OCI-LY7 (cell line): ENCODE results near the gene TMEM59L. TPM values are rescaled to one million over a fixed set of nuclear protein-coding genes. Genes with fewer than 3 reads are reported as not detected.
"Not testable (repeated sequence)": the region's sequence is repeated elsewhere in the genome, so short reads cannot be mapped to it uniquely, and the experiment has no call there.

ENCODE experiments used
- BruUV-seq: library from RNA; stranded (reverse); fragments of 400-500 nt; replicated peaks from 2 replicates; lab custom pipeline; 2021; lab: Mats Ljungman, UMichigan
- CTCF ChIA-PET: fragments of 300-600 bp; sonication (Branson Sonifier 250); formaldehyde crosslinking; loops from one replicate; lab custom pipeline; 2022; ENCODE audit warnings: antibody characterized with exemption; ENCODE audit not compliant: unreplicated experiment; lab: Charles Lee
- POLR2A ChIA-PET: fragments of 300-600 bp; sonication (Branson Sonifier 250); formaldehyde crosslinking; loops from one replicate; lab custom pipeline; 2022; ENCODE audit warnings: antibody characterized with exemption; lab: Charles Lee
- DNase-seq: peaks from one replicate; pipeline ENCODE4 v3.0.0-alpha.2; 2015; ENCODE audit warnings: low spot score
- H2AFZ ChIP-seq: fragments of 200-600 bp; sonication (generic), shearing (Covaris generic); 2 replicates; pipeline ENCODE4 v1.6.1; 2014; ENCODE audit warnings: mild to moderate bottlenecking, antibody characterized with exemption, low read length, moderate library complexity
- H3K27ac ChIP-seq: fragments of 200-600 bp; sonication (generic); 2 replicates; pipeline ENCODE4 v1.5.1; 2014; ENCODE audit warnings: mixed run types, low read depth, mild to moderate bottlenecking, moderate library complexity, low read length, inconsistent platforms; ENCODE audit not compliant: poor library complexity, severe bottlenecking
- H3K36me3 ChIP-seq: fragments of 200-600 bp; sonication (generic); 2 replicates; pipeline ENCODE4 v1.6.1; 2014; ENCODE audit warnings: mild to moderate bottlenecking, antibody characterized with exemption, low read length, moderate library complexity, mixed read lengths; ENCODE audit not compliant: insufficient read depth
- H3K4me1 ChIP-seq: fragments of 200-600 bp; sonication (generic); 2 replicates; pipeline ENCODE4 v1.5.1; 2014; ENCODE audit warnings: mild to moderate bottlenecking, low read length; ENCODE audit not compliant: insufficient read depth, poor library complexity, severe bottlenecking
- H3K4me2 ChIP-seq: fragments of 200-600 bp; sonication (generic); 2 replicates; pipeline ENCODE4 v1.6.1; 2014; ENCODE audit warnings: mild to moderate bottlenecking, low read length
- H3K4me3 ChIP-seq: fragments of 200-600 bp; sonication (generic); 2 replicates; pipeline ENCODE4 v1.5.1; 2014; ENCODE audit warnings: mild to moderate bottlenecking, low read depth, low read length; ENCODE audit not compliant: poor library complexity, severe bottlenecking
- H3K79me2 ChIP-seq: fragments of 200-600 bp; sonication (generic); 2 replicates; pipeline ENCODE4 v1.6.1; 2016; ENCODE audit warnings: low read depth, mild to moderate bottlenecking, low read length, moderate library complexity, mixed read lengths; ENCODE audit not compliant: insufficient read depth
- H3K9me2 ChIP-seq: fragments of 200-600 bp; sonication (generic); 2 replicates; pipeline ENCODE4 v1.6.1; 2016; ENCODE audit warnings: mild to moderate bottlenecking, low read length, mixed read lengths; ENCODE audit not compliant: insufficient read depth
- H3K9me3 ChIP-seq: fragments of 200-600 bp; sonication (generic); 2 replicates; pipeline ENCODE4 v1.6.1; 2014; ENCODE audit warnings: mild to moderate bottlenecking, mixed run types, low read length, mixed read lengths
- H4K20me1 ChIP-seq: fragments of 200-600 bp; sonication (generic); 2 replicates; pipeline ENCODE4 v1.6.1; 2014; ENCODE audit warnings: mild to moderate bottlenecking, antibody characterized with exemption, low read length, moderate library complexity, mixed read lengths; ENCODE audit not compliant: insufficient read depth
- EZH2phosphoT487 ChIP-seq: fragments of 200-600 bp; sonication (generic); IDR thresholded peaks from 2 replicates; pipeline ENCODE4 v1.6.1; 2018; ENCODE audit warnings: low read depth, borderline replicate concordance, mild to moderate bottlenecking, mixed run types, antibody characterized with exemption, low read length, moderate library complexity, mixed read lengths
- intact Hi-C: fragments of 100-400 bp; cut with micrococcal nuclease; formaldehyde crosslinking; loops from one replicate; pipeline ENCODE4 v1.10.0; 2022; ENCODE audit not compliant: unreplicated experiment
- total RNA-seq, 2 experiments: library from RNA; depleted of rRNA in 1 of 2; stranded (reverse); fragments of >200 nt in 1 of 2; shearing (Covaris generic) in 1 of 2; gene quantifications; 2 replicates each; pipeline ENCODE4 v1.2.3, GENCODE V29; 2014 to 2022
- TF ChIP-seq, protein P1 (sequence below): fragments of 200-600 bp; sonication (generic); conservative IDR thresholded peaks from 2 replicates; pipeline ENCODE4 v1.5.1; 2014; ENCODE audit warnings: mild to moderate bottlenecking, antibody characterized with exemption, low read length, moderate library complexity, mixed read lengths

TMEM59L gene
- total RNA-seq, 2 experiments from 2014 or later = 0.84 to 1.0 TPM

DNA sequence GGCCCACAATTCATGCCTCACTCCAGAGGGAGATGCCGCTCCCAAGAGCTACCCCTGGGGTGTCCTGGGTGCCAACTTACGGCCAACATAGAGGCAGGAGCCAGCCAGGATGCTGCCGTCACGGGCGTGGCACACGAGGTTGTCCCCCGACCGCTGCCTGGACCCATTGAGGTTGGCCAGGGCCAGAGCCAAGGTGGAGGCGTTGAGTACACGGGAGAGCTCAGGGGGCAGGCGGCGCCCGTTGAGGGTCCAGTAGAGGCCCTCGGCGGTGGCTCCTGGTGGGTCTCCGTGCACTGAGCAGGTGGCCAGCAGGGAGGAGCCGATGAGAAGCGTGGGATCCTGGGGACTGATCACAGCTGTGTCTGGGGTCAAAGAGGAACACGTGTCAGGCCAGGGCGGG lies 13.2 kb upstream of the TMEM59L start:
- no peak overlapping the region for H2AFZ ChIP-seq
- no peak overlapping the region for H3K4me2 ChIP-seq
- no TSS peak for BruUV-seq
- no peaks in the 10 kb centered on the region for H3K79me2 ChIP-seq
- intact Hi-C loops = no loop called here
- no peaks in the 10 kb centered on the region for H4K20me1 ChIP-seq
- H3K4me1 ChIP-seq = peaks cover 5% of the 10 kb centered on the region
- POLR2A ChIA-PET = no interaction called here
- H3K36me3 ChIP-seq = no peaks in the 10 kb centered on the region
- DNase-seq = no peak
- CTCF ChIA-PET = no interaction called here
- no peak for TF ChIP-seq EZH2phosphoT487
- TF ChIP-seq, protein P1, sequence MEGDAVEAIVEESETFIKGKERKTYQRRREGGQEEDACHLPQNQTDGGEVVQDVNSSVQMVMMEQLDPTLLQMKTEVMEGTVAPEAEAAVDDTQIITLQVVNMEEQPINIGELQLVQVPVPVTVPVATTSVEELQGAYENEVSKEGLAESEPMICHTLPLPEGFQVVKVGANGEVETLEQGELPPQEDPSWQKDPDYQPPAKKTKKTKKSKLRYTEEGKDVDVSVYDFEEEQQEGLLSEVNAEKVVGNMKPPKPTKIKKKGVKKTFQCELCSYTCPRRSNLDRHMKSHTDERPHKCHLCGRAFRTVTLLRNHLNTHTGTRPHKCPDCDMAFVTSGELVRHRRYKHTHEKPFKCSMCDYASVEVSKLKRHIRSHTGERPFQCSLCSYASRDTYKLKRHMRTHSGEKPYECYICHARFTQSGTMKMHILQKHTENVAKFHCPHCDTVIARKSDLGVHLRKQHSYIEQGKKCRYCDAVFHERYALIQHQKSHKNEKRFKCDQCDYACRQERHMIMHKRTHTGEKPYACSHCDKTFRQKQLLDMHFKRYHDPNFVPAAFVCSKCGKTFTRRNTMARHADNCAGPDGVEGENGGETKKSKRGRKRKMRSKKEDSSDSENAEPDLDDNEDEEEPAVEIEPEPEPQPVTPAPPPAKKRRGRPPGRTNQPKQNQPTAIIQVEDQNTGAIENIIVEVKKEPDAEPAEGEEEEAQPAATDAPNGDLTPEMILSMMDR = no peak
- H3K9me2 ChIP-seq = no peaks in the 10 kb centered on the region
- H3K4me3 ChIP-seq = no peak overlapping the region
- H3K9me3 ChIP-seq = no peaks in the 10 kb centered on the region
- H3K27ac ChIP-seq = no peak overlapping the region

DNA sequence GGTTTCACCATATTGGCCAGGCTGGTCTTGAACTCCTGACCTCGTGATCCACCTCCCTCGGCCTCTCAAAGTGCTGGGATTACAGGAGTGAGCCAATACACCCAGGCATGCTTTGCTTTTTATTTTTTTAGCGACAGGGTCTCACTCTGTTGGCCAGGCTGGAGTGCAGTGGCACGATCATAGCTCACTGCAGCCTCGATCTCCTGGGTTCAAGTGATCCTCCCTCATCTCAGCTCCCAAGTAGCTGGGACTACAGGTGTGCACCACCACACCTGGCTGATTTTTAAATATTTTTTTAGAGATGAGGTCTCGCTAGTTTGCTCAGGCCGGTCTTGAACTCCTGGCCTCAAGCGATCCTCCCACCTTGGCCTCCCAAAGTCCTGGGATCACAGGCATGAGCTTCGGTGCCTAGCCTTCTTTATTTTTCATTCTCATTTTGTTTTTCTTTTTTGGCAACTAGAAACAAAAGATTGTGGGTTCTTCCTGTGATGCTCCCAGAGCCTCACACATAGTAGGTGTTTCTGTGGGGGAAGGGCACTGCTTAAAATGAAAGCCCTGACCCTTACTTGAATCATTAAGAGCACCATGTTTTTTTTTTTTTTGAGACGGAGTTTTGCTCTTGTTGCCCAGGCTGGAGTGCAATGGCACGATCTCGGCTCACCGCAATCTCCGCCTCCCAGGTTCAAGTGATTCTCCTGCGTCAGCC lies 11.8 kb upstream of the TMEM59L start:
- POLR2A ChIA-PET, H3K4me1 ChIP-seq, H4K20me1 ChIP-seq, BruUV-seq, DNase-seq, H3K4me3 ChIP-seq, H3K4me2 ChIP-seq, intact Hi-C loops, H3K9me2 ChIP-seq, H2AFZ ChIP-seq, CTCF ChIA-PET, H3K36me3 ChIP-seq, H3K79me2 ChIP-seq, H3K9me3 ChIP-seq, H3K27ac ChIP-seq: not testable (repeated sequence)

DNA sequence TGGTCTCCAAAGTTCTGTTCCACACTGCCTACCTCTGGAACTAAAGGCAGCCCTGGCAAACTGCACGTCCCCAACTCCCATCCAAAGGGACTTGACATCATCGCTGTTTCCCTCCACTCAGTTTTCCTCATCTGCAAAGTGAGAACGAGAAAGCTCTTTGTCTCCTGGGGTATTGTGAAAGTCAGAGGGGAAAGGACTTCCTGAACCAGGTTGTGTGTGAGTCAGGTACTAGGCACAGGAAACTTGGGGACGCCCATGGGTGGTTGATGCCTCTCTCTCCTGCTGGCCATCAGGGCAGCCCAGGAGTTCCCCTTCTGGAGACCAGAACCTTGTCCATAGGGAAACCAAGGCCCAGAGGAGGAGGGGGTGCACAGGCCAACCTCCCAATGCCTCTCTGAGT lies 10.8 kb upstream of the TMEM59L start:
- H3K9me3 ChIP-seq = no peaks in the 10 kb centered on the region
- no peak overlapping the region for H3K4me2 ChIP-seq
- no peaks in the 10 kb centered on the region for H3K9me2 ChIP-seq
- H4K20me1 ChIP-seq = no peaks in the 10 kb centered on the region
- BruUV-seq = no TSS peak
- no peak for DNase-seq
- intact Hi-C loops = no loop called here
- CTCF ChIA-PET = no interaction called here
- no peak overlapping the region for H2AFZ ChIP-seq
- POLR2A ChIA-PET = no interaction called here
- no peak overlapping the region for H3K27ac ChIP-seq
- H3K36me3 ChIP-seq = no peaks in the 10 kb centered on the region
- no peaks in the 10 kb centered on the region for H3K79me2 ChIP-seq
- TF ChIP-seq, protein P1 = no peak
- TF ChIP-seq EZH2phosphoT487 = no peak
- H3K4me1 ChIP-seq = no peaks in the 10 kb centered on the region
- H3K4me3 ChIP-seq = no peak overlapping the region
